GM23248 (cell line): Measurements from ENCODE around the gene FUT8. TPM values are rescaled to one million over a fixed set of nuclear protein-coding genes. Genes with fewer than 3 reads are reported as not detected.
A peak's percentile ranks its signal among the peaks of the same experiment; 100 is the strongest.

Experiments used
- DNase-seq: peaks from one replicate; pipeline ENCODE4 v3.0.0-alpha.2; 2015
- H2AFZ ChIP-seq: fragments of 200-600 bp; sonication (generic); 2 replicates; pipeline ENCODE4 v1.6.1; 2016; ENCODE audit warnings: antibody characterized with exemption
- H3F3A ChIP-seq: fragments of 200-600 bp; sonication (generic); 2 replicates; pipeline ENCODE4 v1.6.1; 2016; ENCODE audit warnings: mild to moderate bottlenecking, antibody characterized with exemption, mixed run types; ENCODE audit not compliant: insufficient read depth
- H3K27ac ChIP-seq: fragments of 200-600 bp; sonication (generic); 2 replicates; pipeline ENCODE4 v1.5.1; 2016; ENCODE audit warnings: mild to moderate bottlenecking
- H3K27me3 ChIP-seq: fragments of 200-600 bp; sonication (generic); replicated peaks from 2 replicates; pipeline ENCODE4 v1.6.1; 2016; ENCODE audit warnings: mild to moderate bottlenecking; ENCODE audit not compliant: insufficient read depth
- H3K36me3 ChIP-seq: fragments of 200-600 bp; sonication (generic); 2 replicates; pipeline ENCODE4 v1.6.1; 2016; ENCODE audit warnings: low read depth, mild to moderate bottlenecking
- H3K4me1 ChIP-seq: fragments of 200-600 bp; sonication (generic); 2 replicates; pipeline ENCODE4 v1.6.1; 2016; ENCODE audit warnings: mild to moderate bottlenecking; ENCODE audit not compliant: insufficient read depth
- H3K4me2 ChIP-seq: fragments of 200-600 bp; sonication (generic); one replicate; pipeline ENCODE4 v1.6.1; 2016; ENCODE audit warnings: mild to moderate bottlenecking; ENCODE audit not compliant: unreplicated experiment
- H3K4me3 ChIP-seq: fragments of 200-600 bp; sonication (generic); 2 replicates; pipeline ENCODE4 v1.5.1; 2016; ENCODE audit warnings: mild to moderate bottlenecking
- H3K79me2 ChIP-seq: fragments of 200-600 bp; sonication (generic); 2 replicates; pipeline ENCODE4 v1.6.1; 2016; ENCODE audit warnings: mild to moderate bottlenecking; ENCODE audit not compliant: insufficient read depth
- H3K9ac ChIP-seq: fragments of 200-600 bp; sonication (generic); 2 replicates; pipeline ENCODE4 v1.6.1; 2016; ENCODE audit warnings: mild to moderate bottlenecking
- H3K9me2 ChIP-seq: fragments of 200-600 bp; sonication (generic); 2 replicates; pipeline ENCODE4 v1.6.1; 2016; ENCODE audit warnings: mixed run types, mild to moderate bottlenecking, moderate library complexity; ENCODE audit not compliant: insufficient read depth
- H3K9me3 ChIP-seq: fragments of 200-600 bp; sonication (generic); one replicate; pipeline ENCODE4 v1.6.1; 2017; ENCODE audit warnings: low read depth
- H4K20me1 ChIP-seq: fragments of 200-600 bp; sonication (generic); 2 replicates; pipeline ENCODE4 v1.6.0; 2016; ENCODE audit not compliant: insufficient read depth
- EZH2 ChIP-seq: fragments of 200-600 bp; sonication (generic); IDR thresholded peaks from 2 replicates; pipeline ENCODE4 v1.6.1; 2018; ENCODE audit warnings: antibody characterized with exemption, mild to moderate bottlenecking; ENCODE audit not compliant: insufficient read depth, poor library complexity, severe bottlenecking
- EZH2phosphoT487 ChIP-seq: fragments of 200-600 bp; sonication (generic); IDR thresholded peaks from 2 replicates; pipeline ENCODE4 v1.6.1; 2018; ENCODE audit warnings: antibody characterized with exemption, moderate library complexity, mild to moderate bottlenecking, low read depth; ENCODE audit not compliant: insufficient read depth
- WGBS, 2 experiments: methylation state at CpG; one replicate each; pipeline ENCODE4 v1.1.6; 2015 to 2017; ENCODE audit warnings: low lambda C conversion rate in 2 of 2, low coverage in 1 of 2; ENCODE audit errors: missing lambda C conversion rate in 2 of 2; 5-methylcytosine and 5-hydroxymethylcytosine counted together
- in situ Hi-C: fragments of 300-500 bp; cut with MboI; formaldehyde crosslinking; loops from 2 replicates; pipeline ENCODE4 v1.15.0; 2020
- polyA plus RNA-seq: library from polyadenylated mRNA; unstranded; fragments of >200 nt; fragmentation: Nextera tagmentation; extraction: Ambion mirVana; gene quantifications from 2 replicates; pipeline ENCODE4 v1.2.1, GENCODE V29; 2016
- total RNA-seq: library from RNA; depleted of rRNA; stranded (reverse); fragments of >200 nt; shearing (Covaris generic); gene quantifications from 2 replicates; pipeline ENCODE4 v1.2.3, GENCODE V29; 2014

FUT8 gene
- total and polyA plus RNA-seq, 2 experiments from 2014 or later, result 40.0 to 60.6 TPM

DNA sequence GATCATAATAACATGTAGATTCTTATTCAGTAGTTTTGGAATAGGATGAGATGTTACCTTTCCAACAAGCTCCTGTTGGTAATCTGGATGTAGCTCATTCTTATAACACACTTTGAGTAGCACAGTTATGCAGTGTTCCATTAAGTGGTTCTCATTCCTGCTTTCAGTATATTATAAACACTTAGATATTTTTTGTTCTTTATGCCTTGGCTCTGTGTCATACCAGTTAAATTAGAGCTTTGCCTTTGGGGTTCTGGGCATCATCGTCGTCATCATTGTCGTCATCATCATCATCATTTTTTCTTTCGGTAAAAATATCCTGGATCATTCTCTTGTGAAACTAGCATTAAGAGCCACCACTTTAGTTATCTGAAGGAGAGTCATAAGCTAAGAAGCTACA is 87.5 kb downstream of the FUT8 start:
- Histone ChIP-seq H3K9ac (no peak overlapping the region), H3K9me3 (no peaks in the 10 kb centered on the region), H3K27me3 (no peaks in the 10 kb centered on the region), H3K36me3 (no peaks in the 10 kb centered on the region), H3K79me2 (peaks cover 90% of the 10 kb centered on the region), H3K4me2 (no peak overlapping the region), H3K4me3 (no peak overlapping the region), H3K4me1 (peaks cover 24% of the 10 kb centered on the region), H3K9me2 (no peaks in the 10 kb centered on the region), H3F3A (no peaks in the 10 kb centered on the region; the same call in 1 of the 2 replicates), H3K27ac (no peak overlapping the region), H2AFZ (no peak overlapping the region), H4K20me1 (peaks cover 4% of the 10 kb centered on the region)
- 98 to 99% methylated on average over 4 of the region's 4 CpGs for WGBS, 2 experiments
- no peak for TF ChIP-seq EZH2phosphoT487
- no peak for TF ChIP-seq EZH2
- DNase-seq, result no peak
- in situ Hi-C loops, result no loop called here

DNA sequence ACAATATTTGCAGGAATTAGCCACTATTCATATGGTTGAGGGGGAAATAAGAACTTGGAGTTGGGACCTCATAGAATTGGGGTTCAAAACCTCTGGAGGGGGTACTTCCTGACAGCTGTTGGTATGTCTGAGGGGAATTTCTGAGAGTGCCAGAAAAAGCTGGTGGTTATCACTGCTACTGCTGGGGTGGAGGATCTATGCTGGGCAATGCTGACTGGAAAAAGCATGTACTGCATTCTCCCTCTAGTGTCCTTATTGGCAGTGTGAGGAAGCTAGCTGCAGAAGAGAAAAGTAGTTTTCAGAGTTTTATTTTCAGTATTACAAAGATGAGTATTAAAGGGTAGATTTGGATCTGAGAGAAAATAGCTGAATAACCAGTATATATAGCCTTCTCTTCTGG is 88.8 kb downstream of the FUT8 start:
- DNase-seq, result no peak
- Histone ChIP-seq H3K79me2 (peaks cover 91% of the 10 kb centered on the region), H3K9ac (no peak overlapping the region), H3F3A (no peaks in the 10 kb centered on the region; the same call in 1 of the 2 replicates), H3K27me3 (no peaks in the 10 kb centered on the region), H3K4me3 (no peak overlapping the region), H3K9me2 (no peaks in the 10 kb centered on the region), H4K20me1 (peaks cover 4% of the 10 kb centered on the region), H3K4me2 (no peak overlapping the region), H3K27ac (no peak overlapping the region), H3K4me1 (peaks cover 21% of the 10 kb centered on the region), H2AFZ (no peak overlapping the region), H3K9me3 (no peaks in the 10 kb centered on the region), H3K36me3 (no peaks in the 10 kb centered on the region)
- TF ChIP-seq EZH2phosphoT487 (no peak), EZH2 (no peak)
- in situ Hi-C loops, result no loop called here

DNA sequence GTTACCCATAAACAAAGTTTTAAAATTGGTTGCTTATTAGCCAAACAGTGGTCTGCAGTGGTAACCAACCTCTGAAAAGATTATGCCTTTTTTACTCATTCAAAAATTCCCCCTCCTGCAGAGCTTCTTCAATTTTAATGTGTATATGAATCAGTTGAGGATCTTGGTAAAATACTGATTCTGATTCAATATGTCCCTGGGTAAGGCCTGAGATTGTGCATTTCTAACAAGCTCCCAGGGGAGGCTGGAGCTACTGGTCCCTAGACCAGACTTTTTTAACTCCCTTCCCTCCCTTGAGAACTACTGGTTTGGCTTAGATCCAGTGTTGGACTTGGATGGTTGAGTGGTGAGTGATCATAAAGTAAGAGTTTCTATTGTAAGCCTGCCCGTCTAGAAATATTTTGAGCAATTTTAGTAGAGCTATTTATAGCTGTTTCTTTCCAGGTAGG is 90.2 kb downstream of the FUT8 start:
- in situ Hi-C loops, result no loop called here
- WGBS, 2 experiments, result 18 to 26% methylated on average over 1 of the region's 1 CpG
- Histone ChIP-seq H3F3A (no peaks in the 10 kb centered on the region; the same call in 1 of the 2 replicates), H3K4me2 (peak overlapping the region; percentile 37), H3K9me2 (no peaks in the 10 kb centered on the region), H4K20me1 (peaks cover 4% of the 10 kb centered on the region), H3K4me3 (no peak overlapping the region), H2AFZ (no peak overlapping the region), H3K27ac (no peak overlapping the region), H3K9me3 (no peaks in the 10 kb centered on the region), H3K27me3 (no peaks in the 10 kb centered on the region), H3K36me3 (no peaks in the 10 kb centered on the region), H3K4me1 (peaks cover 21% of the 10 kb centered on the region), H3K79me2 (peaks cover 94% of the 10 kb centered on the region), H3K9ac (no peak overlapping the region)
- peak; percentile 59 for DNase-seq
- no peak for TF ChIP-seq EZH2phosphoT487
- TF ChIP-seq EZH2, result no peak

DNA sequence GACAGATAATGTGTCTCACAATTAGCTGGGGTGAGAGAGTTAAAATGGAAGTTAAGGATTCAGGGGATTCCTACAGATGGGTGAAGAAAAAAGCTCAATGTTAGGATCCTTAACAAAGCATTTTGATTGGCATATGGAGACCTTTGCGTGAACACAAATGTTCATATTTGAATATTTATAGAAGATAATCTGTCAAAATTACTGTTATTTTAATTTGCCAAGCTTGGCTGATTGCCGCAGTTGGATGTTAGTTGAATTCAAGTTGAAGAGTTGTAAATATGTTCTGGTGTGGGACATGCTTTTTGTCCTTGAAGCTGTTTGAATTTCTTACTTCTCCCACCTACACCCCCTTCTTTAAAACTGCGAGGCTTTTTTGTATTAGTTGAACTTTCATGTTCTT is 91.2 kb downstream of the FUT8 start:
- Histone ChIP-seq H3F3A (no peaks in the 10 kb centered on the region; the same call in 1 of the 2 replicates), H3K9ac (no peak overlapping the region), H3K27me3 (no peaks in the 10 kb centered on the region), H3K27ac (no peak overlapping the region), H3K4me1 (peaks cover 13% of the 10 kb centered on the region), H4K20me1 (peaks cover 4% of the 10 kb centered on the region), H3K9me2 (no peaks in the 10 kb centered on the region), H2AFZ (no peak overlapping the region), H3K36me3 (no peaks in the 10 kb centered on the region), H3K4me2 (no peak overlapping the region), H3K4me3 (no peak overlapping the region), H3K79me2 (peaks cover 97% of the 10 kb centered on the region), H3K9me3 (no peaks in the 10 kb centered on the region)
- no peak for TF ChIP-seq EZH2
- no peak for DNase-seq
- in situ Hi-C loops, result no loop called here
- WGBS, 2 experiments, result 33 to 39% methylated on average over 3 of the region's 3 CpGs

GRCh38 chr14:65506801-65507200 is 94.3 kb downstream of the FUT8 start:
- Histone ChIP-seq H4K20me1 (peaks cover 4% of the 10 kb centered on the region), H3K79me2 (peaks cover 97% of the 10 kb centered on the region), H3K9me2 (no peaks in the 10 kb centered on the region), H3K4me2 (no peak overlapping the region), H3K9ac (no peak overlapping the region), H3K4me1 (peaks cover 10% of the 10 kb centered on the region), H3K36me3 (0 out of 2 replicates have a peak, but pooled peaks cover 4% of the 10 kb centered on the region), H3K4me3 (no peak overlapping the region), H3K27ac (no peak overlapping the region), H3K27me3 (no peaks in the 10 kb centered on the region), H3K9me3 (no peaks in the 10 kb centered on the region), H2AFZ (no peak overlapping the region), H3F3A (no peaks in the 10 kb centered on the region; the same call in 1 of the 2 replicates)
- no peak for TF ChIP-seq EZH2
- no peak for TF ChIP-seq EZH2phosphoT487
- no peak for DNase-seq
- in situ Hi-C loops, result no loop called here
- WGBS, 2 experiments, result 79 to 83% methylated on average over 6 of the region's 6 CpGs
